Caco-2 (cell line): ENCODE results near the gene TRPC4AP. TPM values are rescaled to one million over a fixed set of nuclear protein-coding genes. Genes with fewer than 3 reads are reported as not detected.

Experiments used
- BruUV-seq: library from RNA; stranded (reverse); fragments of 400-500 nt; replicated peaks from 2 replicates; lab custom pipeline; 2021; lab: Mats Ljungman, UMichigan
- CTCF ChIA-PET: fragments of 300-600 bp; sonication (Branson Sonifier 250); formaldehyde crosslinking; loops from one replicate; lab custom pipeline; 2022; ENCODE audit warnings: antibody characterized with exemption; lab: Charles Lee
- POLR2A ChIA-PET: fragments of 300-600 bp; sonication (Branson Sonifier 250); formaldehyde crosslinking; loops from one replicate; lab custom pipeline; 2022; ENCODE audit warnings: antibody characterized with exemption; lab: Charles Lee
- DNase-seq, 2 experiments: peaks; one replicate each; pipeline versions ENCODE4 v3.0.0 to v3.0.0-alpha.2; 2020 to 2022
- H3K27me3 ChIP-seq: replicated peaks from 2 replicates; pipeline ENCODE4 v1.6.0; 2011; ENCODE audit warnings: low read length; ENCODE audit not compliant: control insufficient read depth, insufficient read depth
- H3K36me3 ChIP-seq: 2 replicates; pipeline ENCODE4 v1.5.1; 2011; ENCODE audit warnings: low read length; ENCODE audit not compliant: control insufficient read depth, insufficient read depth
- H3K4me1 ChIP-seq: fragments of 250-450 bp; sonication (Bioruptor Pico); 2 replicates; pipeline ENCODE4 v1.5.1; 2020; ENCODE audit warnings: mild to moderate bottlenecking
- H3K4me3 ChIP-seq: 2 replicates; pipeline ENCODE4 v1.5.1; 2011; ENCODE audit warnings: low read depth, mild to moderate bottlenecking, control low read depth, low read length
- H3K9me3 ChIP-seq: fragments of 250-450 bp; sonication (Bioruptor Pico); 2 replicates; pipeline ENCODE4 v1.5.1; 2020; ENCODE audit warnings: mild to moderate bottlenecking, moderate library complexity
- H3K27ac Mint-ChIP-seq: one replicate; pipeline ENCODE4 v1.8.0; 2022; ENCODE audit warnings: mixed read lengths; ENCODE audit not compliant: unreplicated experiment
- H3K27me3 Mint-ChIP-seq: one replicate; pipeline ENCODE4 v1.8.0; 2022; ENCODE audit warnings: mixed read lengths; ENCODE audit not compliant: insufficient read depth, unreplicated experiment
- H3K36me3 Mint-ChIP-seq: one replicate; pipeline ENCODE4 v1.8.0; 2022; ENCODE audit warnings: mild to moderate bottlenecking, mixed read lengths; ENCODE audit not compliant: insufficient read depth, unreplicated experiment
- H3K4me1 Mint-ChIP-seq: one replicate; pipeline ENCODE4 v1.8.0; 2022; ENCODE audit warnings: low read depth, mixed read lengths; ENCODE audit not compliant: unreplicated experiment
- H3K4me3 Mint-ChIP-seq: one replicate; pipeline ENCODE4 v1.8.0; 2022; ENCODE audit warnings: mild to moderate bottlenecking, moderate library complexity, mixed read lengths; ENCODE audit not compliant: unreplicated experiment
- H3K9me3 Mint-ChIP-seq: one replicate; pipeline ENCODE4 v1.8.0; 2022; ENCODE audit warnings: mixed read lengths; ENCODE audit not compliant: unreplicated experiment
- intact Hi-C: fragments of 100-400 bp; cut with micrococcal nuclease; formaldehyde crosslinking; loops from one replicate; pipeline ENCODE4 v1.10.0; 2022; ENCODE audit not compliant: unreplicated experiment
- total RNA-seq: library from RNA; stranded (reverse); gene quantifications from 2 replicates; pipeline ENCODE4 v1.2.3, GENCODE V29; 2022
- TF ChIP-seq, protein P1 (sequence below), 2 experiments: fragments of 200-600 bp in 1 of 2; IDR thresholded peaks; 1 replicate in 1 of 2; 2 replicates in 1 of 2; pipeline versions ENCODE4 v1.5.1 to v1.8.0; 2011 to 2022; ENCODE audit warnings: antibody characterized with exemption in 1 of 2, control low read depth in 1 of 2, inconsistent platforms in 1 of 2, low read depth in 1 of 2, low read length in 1 of 2, mild to moderate bottlenecking in 1 of 2, moderate library complexity in 1 of 2; ENCODE audit not compliant: insufficient read depth in 1 of 2, severe bottlenecking in 1 of 2, unreplicated experiment in 1 of 2

Gene TRPC4AP
- total RNA-seq, 1 experiment from 2014 or later, result 144 TPM

DNA sequence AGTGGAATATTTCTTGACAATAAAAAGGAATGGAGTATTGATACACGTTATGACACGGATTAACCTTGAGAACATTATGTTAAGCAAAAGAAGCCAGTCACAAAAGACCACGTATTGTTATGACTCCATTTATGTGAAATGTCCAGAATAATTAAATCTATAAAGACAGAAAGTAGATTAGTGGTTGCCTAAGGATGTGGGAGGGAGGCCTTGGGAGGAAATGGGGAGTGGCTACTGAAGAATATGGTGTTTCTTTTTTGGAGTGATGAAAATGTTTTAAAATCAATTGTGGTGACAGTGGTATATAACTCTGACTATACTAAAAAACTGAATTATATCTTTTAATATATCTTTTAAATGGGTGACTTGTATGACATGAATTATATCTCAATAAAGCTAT is 30.1 kb downstream of the TRPC4AP start:
- intact Hi-C loops, result no loop called here
- H3K4me1 Mint-ChIP-seq, result no peaks in the 10 kb centered on the region
- Histone ChIP-seq H3K4me1 (no peaks in the 10 kb centered on the region), H3K4me3 (no peak overlapping the region), H3K27me3 (no peaks in the 10 kb centered on the region), H3K9me3 (no peaks in the 10 kb centered on the region), H3K36me3 (0 out of 2 replicates have a peak, but pooled peaks cover 3% of the 10 kb centered on the region)
- ChIA-PET POLR2A (no interaction called here), CTCF (interaction anchor here (0.6 kb wide), 1 partner anchor 34 kb away, joined by 3 read pairs; no protein-coding TSS in a partner anchor)
- H3K27me3 Mint-ChIP-seq, result no peaks in the 10 kb centered on the region
- H3K9me3 Mint-ChIP-seq, result peaks cover 12% of the 10 kb centered on the region
- TF ChIP-seq, protein P1, sequence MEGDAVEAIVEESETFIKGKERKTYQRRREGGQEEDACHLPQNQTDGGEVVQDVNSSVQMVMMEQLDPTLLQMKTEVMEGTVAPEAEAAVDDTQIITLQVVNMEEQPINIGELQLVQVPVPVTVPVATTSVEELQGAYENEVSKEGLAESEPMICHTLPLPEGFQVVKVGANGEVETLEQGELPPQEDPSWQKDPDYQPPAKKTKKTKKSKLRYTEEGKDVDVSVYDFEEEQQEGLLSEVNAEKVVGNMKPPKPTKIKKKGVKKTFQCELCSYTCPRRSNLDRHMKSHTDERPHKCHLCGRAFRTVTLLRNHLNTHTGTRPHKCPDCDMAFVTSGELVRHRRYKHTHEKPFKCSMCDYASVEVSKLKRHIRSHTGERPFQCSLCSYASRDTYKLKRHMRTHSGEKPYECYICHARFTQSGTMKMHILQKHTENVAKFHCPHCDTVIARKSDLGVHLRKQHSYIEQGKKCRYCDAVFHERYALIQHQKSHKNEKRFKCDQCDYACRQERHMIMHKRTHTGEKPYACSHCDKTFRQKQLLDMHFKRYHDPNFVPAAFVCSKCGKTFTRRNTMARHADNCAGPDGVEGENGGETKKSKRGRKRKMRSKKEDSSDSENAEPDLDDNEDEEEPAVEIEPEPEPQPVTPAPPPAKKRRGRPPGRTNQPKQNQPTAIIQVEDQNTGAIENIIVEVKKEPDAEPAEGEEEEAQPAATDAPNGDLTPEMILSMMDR (IDR thresholded peaks at IDR 0.05; ENCODE audit: insufficient read depth in 1 of 2, low read depth in 1 of 2, low read length in 1 of 2, severe bottlenecking in 1 of 2, unreplicated experiment in 1 of 2), result no peak
- peaks cover 39% of the 10 kb centered on the region for H3K36me3 Mint-ChIP-seq
- H3K4me3 Mint-ChIP-seq, result no peak overlapping the region
- no peak overlapping the region for H3K27ac Mint-ChIP-seq
- BruUV-seq, result no TSS peak
- DNase-seq, result no peak

DNA sequence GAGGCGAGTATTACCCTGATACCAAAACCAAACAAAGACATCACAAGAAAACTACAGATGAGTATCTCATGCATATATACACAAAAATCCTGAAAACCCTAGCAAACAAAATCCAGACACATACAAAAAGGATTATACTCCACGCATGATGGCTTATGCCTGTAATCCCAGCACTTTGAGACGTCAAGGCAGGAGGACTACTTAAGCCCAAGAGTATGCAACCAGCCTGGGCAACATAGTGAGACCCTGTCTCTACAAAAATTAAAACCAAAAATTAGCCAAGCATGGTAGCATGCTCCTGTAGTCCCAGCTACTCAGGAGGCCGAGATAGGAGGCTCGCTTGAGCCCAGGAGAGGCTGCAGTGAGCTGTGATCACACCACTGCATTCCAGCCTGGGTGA is 32.4 kb downstream of the TRPC4AP start:
- Mint-ChIP-seq H3K4me3 (no peak overlapping the region), H3K4me1 (no peaks in the 10 kb centered on the region), H3K27me3 (no peaks in the 10 kb centered on the region), H3K9me3 (peaks cover 12% of the 10 kb centered on the region), H3K36me3 (peaks cover 33% of the 10 kb centered on the region), H3K27ac (no peak overlapping the region)
- Histone ChIP-seq H3K4me1 (peaks cover 3% of the 10 kb centered on the region; the same call in 1 of the 2 replicates), H3K27me3 (no peaks in the 10 kb centered on the region), H3K36me3 (0 out of 2 replicates have a peak, but pooled peaks cover 4% of the 10 kb centered on the region), H3K9me3 (no peaks in the 10 kb centered on the region), H3K4me3 (no peak overlapping the region)
- BruUV-seq, result no TSS peak
- no peak for DNase-seq
- POLR2A ChIA-PET, result no interaction called here
- CTCF ChIA-PET, result interaction anchor here (0.7 kb wide), 1 partner anchor 131 kb away, joined by 6 read pairs; no protein-coding TSS in a partner anchor
- TF ChIP-seq, protein P1 (IDR thresholded peaks at IDR 0.05; ENCODE audit: insufficient read depth in 1 of 2, low read depth in 1 of 2, low read length in 1 of 2, severe bottlenecking in 1 of 2, unreplicated experiment in 1 of 2), result no peak
- intact Hi-C loops, result no loop called here

DNA sequence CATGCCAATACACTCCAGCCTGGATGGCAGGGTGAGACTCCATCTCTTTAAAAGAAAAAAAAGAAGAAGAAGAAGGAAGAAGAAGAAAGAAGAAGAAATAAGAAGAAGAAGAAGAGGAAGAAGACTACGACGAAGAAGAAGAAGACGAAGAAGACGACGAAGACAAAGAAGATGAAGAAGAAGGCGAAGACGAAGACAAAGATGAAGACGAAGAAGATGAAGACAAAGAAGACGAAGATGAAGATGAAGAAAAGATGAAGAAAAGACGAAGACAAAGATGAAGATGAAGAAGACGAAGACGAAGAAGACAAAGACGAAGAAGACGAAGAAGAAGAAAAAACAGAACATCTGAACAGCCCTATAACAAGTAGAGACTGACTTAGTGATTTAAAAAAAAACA is 33.0 kb downstream of the TRPC4AP start:
- H3K27me3 Mint-ChIP-seq, result no peaks in the 10 kb centered on the region
- no peak overlapping the region for H3K4me3 Mint-ChIP-seq
- H3K27ac Mint-ChIP-seq, result no peak overlapping the region
- H3K4me1 Mint-ChIP-seq, result no peaks in the 10 kb centered on the region
- Histone ChIP-seq H3K4me1 (peaks cover 3% of the 10 kb centered on the region; the same call in 1 of the 2 replicates), H3K36me3 (0 out of 2 replicates have a peak, but pooled peaks cover 4% of the 10 kb centered on the region), H3K4me3 (no peak overlapping the region), H3K9me3 (no peaks in the 10 kb centered on the region), H3K27me3 (no peaks in the 10 kb centered on the region)
- POLR2A ChIA-PET, result no interaction called here
- BruUV-seq, result no TSS peak
- no peak for DNase-seq
- H3K9me3 Mint-ChIP-seq, result peaks cover 12% of the 10 kb centered on the region
- peaks cover 39% of the 10 kb centered on the region for H3K36me3 Mint-ChIP-seq
- CTCF ChIA-PET, result interaction anchor here (0.7 kb wide), 1 partner anchor 132 kb away, joined by 6 read pairs; no protein-coding TSS in a partner anchor
- intact Hi-C loops, result no loop called here
- TF ChIP-seq, protein P1 (IDR thresholded peaks at IDR 0.05; ENCODE audit: insufficient read depth in 1 of 2, low read depth in 1 of 2, low read length in 1 of 2, severe bottlenecking in 1 of 2, unreplicated experiment in 1 of 2), result no peak
